Left hindlimb (tissue), 1 donor: ENCODE results near the gene ADGRD1.

Experiments used
- DNase-seq: peaks from one replicate; pipeline ENCODE4 v3.0.0-alpha.2; 2018

ADGRD1 gene

DNA sequence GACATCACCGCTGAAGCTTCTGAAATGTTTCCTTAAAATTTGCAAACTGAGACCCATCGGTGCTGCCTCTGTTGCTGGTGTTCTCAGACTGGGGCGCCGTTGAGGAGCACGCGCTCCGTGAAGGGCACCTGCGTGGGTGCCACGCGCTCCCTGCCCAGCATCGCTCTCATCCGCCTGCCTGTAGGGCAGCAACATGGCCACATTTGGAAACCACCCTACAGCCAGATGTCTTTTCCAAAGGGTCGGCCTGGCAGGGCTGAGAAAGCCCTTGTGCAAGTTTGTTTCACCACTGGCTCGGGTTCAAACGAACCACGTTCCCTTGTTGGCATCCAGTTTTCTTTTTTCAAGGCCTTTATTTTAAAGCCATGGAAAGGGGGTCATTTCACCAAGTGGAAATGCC, 13.9 kb downstream of the ADGRD1 start:
- no peak for DNase-seq

DNA sequence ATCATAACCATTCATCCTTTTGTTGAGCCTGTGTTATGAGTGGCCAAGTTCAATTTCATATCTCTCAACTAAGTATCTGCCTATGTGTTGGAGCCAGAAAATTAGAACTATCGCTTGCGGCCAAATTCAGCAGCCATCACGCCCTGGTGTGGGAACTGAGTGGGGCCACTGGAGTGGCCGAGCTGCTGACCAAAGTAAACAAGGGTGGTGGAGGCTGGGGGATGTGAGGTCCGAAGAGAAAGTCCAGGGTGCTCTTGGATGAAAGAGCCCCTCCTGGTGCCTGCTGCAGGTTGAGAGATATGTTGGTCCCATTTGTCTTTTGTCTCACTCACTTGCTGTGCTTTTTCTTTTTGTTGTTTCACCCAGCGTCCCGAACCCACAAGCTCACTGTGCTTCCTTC, 14.9 kb downstream of the ADGRD1 start:
- no peak for DNase-seq

DNA sequence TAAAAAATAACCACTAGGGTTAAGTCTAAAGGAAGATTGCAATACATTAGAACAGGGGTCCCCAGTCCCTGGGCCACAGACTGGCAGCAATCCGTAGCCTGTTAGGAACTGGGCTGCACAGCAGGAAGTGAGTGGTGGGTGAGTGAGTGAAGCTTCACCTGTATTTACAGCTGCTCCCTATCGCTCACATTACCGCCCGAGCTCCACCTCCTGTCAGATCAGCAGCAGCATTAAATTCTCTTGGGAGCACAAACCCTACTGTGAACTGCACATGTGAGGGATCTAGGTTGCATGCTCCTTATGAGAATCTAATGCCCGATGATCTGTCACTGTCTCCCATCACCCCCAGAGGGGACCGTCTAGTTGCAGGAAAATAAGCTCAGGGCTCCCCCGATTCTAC, 15.5 kb downstream of the ADGRD1 start:
- no peak for DNase-seq

DNA sequence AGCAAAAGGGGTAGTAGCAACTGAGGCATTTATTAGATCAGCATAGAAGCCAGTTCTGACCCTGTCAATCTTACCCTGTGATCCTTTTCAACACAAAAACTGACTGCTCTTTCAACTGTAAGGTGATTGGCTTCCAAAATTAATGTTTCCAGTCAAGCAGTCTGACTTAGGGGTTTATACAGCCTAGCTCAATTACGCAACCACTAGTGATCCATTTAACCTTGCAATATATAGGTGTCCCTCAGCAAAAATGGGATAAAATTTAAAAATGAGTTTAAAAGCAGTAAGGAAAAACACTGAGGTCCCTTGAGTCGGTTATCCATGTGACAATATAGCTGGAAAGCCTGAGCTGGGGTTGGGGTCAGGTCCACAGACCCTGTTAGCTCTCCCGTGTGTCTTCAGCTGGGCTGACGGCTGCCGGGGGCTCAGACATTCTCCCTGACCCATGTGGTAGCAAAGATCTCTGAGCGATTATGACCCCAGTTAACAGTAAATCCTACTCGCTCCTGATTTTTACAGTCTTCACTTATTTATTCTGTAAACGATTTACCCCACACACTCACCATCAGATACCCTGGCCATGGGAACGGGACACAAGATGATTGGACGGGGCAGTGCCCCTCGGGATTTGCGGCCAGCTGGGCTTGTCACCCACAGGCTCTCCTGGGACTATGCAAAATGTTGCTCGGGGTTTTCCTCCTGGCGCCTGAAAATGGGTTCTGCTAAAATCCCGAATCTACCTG, 16.6 kb downstream of the ADGRD1 start:
- no peak for DNase-seq

DNA sequence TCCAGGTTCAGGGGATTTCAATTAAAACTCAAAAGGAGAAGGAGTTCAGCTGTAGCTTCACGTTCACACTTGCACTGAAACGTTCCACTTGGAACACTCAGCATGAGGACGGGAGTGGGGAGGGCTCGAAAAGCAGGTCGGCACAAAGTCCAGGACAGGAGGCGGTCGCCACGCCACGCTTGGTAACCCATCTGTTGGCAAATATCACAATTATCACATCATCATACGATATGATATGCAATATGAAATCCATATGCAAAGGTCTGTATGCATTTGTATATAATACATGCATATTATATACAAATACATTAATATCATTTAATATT, 17.2 kb downstream of the ADGRD1 start:
- no peak for DNase-seq

DNA sequence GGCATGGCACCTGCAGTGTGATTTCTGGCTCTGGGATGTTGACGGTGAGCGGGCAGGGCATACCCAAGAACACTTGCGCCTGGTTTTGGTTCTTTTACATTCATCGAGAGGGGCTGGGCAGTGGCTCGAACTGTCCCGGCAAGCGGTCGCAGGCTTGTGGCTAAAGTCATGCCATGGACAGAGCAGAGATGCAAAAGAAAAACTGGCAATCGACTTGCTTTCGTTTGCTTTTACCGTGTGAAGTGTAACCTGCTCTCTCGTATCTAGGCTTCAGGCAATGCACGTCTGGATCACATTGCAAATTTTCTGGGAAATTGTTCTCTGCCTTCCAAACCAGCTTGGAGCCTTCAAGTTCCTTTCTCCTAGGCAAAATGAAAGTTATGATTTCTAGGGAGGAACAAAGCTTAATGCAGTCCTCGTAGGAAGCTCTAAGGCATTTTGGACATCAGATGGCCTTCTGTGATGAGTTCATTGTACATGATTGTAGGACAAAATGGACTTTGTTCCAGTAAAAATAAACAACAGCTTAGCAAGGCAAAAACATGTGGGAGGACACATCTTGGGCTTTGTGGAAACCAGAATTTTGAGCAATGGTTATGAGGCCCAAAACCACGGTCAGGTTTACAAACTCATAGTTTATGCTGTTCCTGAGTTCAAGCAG, 18.3 kb downstream of the ADGRD1 start:
- no peak for DNase-seq

DNA sequence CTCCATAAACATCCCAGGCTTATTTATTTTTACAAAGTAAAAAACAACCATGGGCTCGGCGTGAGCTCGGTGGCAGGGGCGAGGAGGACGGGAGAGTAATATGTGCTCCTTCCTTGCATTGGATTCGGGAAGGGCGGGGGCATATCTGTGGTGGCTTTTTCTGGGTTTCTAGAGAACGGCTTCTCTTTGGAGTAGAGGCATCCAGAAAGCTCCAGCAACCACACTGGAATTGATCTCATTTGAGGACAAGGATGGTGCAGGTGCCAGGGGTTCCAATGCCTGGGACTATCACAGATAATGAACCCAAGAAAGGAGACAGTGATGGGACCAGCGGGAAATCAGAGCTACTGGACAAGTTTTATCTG, 18.9 kb downstream of the ADGRD1 start:
- no peak for DNase-seq

DNA sequence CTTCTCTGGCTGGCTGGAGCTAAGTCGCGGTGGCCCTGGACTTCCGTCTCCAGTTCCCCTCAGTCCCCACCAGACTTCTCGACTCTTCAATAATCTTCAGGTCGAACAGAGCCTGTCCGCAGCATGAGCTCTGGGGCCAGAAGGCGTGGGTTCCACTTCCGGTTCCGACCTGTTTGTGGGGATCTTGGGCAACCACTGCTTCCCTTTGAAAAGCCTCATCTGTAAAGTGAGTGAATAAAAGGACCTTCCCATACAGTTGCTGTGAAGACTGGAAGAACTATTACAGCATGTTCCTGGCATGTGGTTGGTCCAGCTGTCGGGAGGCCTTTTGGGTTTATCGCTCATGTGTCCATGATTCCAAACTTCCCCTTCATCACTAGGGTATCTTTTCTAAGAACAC, 19.4 kb downstream of the ADGRD1 start:
- no peak for DNase-seq

DNA sequence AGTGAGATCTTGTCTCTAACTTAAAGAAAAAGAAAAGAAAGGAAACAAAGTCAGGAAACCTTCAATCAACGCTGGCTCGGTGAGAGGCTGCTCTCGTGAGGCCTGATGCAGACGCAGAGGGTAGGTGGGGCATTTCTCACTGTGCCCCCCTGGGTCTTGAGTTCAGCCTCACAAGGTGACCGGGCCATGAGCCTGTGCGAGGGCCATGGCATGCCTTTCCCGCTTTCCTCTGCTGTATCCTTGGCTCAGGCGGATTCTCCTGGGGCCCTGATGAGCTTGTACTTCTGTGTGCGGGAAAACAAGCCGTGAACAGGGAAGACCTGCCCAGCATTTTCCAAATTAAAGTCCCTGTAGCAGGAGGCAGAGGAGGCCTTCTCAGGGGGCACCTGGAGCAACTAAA, 20.2 kb downstream of the ADGRD1 start:
- no peak for DNase-seq

DNA sequence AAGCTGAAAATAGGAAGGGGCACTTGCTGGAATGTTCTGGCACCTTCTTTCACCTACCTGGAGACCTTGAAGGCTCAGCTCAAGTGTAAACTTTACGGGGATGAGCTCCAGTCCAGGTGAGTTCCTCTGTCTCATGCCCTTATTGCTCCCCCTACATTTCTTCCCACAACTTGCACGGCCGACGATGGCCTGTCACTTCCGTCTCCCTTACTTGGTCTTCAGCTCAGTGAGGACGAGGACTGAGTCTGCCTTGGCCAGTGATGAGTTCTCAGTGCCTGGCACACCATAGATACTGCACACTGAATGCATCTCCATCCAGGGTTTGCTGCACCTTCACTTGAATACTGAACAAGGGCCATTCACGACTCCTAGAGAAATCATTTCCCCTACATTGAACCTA, 21.4 kb downstream of the ADGRD1 start:
- no peak for DNase-seq

DNA sequence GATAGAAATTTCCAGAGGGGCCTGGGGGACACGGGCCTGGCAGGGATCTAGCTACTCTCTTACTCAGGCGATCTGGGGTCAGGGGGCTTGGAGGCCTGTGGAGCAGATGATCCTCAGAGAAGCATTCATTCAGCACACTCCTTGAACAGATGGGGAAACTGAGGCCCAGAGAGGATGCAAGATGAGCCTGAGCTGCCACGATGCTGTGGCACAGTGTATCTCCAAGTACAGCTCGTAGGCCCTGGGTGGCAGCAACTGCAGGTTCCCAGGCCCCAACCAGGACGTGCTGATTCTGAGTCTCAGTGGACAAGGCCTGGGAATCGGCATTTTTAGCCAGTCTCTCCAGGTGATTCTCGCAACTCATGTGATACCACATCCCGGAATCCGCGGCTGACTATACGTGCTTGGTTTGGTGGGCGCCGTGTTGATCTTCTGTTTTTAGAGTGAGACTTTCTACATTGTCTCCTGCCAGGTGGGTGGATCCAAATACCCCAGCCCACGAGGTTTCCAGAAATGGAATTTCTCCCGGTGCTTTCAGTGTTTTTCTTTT, 22.5 kb downstream of the ADGRD1 start:
- DNase-seq: no peak

DNA sequence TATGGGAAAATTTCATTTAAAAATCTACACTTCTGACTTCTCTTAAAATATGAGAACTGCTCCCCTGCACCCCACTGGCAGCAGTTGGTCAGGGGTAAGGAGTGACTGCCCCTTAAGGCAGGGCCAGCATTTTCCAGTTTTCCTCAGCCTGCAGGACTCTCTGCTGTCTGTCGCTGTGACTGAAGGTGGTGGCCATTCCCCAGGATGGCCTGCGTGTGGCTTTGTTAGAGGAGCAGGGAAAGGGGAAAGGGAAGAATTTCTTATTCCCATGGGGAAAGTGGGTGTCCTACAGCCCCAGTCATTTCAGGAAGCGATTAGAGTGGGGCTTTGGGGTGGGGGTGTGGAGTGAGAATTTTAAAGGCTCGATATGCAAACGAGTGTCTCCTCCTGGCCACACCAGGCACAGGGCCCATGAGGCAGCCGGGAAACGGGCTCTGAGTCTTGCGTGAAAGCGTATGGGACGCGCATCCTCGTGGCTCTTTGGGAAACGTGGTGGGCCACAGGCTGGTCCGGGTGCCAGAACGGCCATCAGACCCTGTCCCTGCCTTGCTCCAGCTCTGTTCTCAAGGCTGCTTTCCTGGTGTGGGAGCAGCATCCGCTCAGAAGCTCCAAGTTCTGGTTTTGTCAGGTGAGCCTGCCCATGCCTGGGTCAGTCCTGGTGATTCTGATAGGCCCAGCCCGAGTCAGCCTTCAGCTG, 23.5 kb downstream of the ADGRD1 start:
- no peak for DNase-seq

DNA sequence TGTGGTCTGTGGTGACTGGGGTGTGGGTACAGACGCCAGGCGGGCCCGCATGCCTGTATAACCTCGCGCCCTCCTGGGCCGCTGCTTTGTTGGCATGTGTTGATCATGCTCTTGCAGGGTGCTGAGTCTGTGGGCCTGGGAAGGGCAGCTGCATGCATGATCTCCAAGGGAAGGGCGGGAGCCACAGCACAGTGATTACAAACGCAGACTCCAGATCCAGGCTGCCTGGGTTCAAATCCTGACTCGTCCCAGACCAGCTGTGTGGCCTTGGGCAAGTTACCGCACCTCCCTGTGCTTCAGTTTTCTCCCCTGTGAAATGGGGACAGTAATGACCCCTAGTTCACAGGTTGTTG, 24.0 kb downstream of the ADGRD1 start:
- no peak for DNase-seq

DNA sequence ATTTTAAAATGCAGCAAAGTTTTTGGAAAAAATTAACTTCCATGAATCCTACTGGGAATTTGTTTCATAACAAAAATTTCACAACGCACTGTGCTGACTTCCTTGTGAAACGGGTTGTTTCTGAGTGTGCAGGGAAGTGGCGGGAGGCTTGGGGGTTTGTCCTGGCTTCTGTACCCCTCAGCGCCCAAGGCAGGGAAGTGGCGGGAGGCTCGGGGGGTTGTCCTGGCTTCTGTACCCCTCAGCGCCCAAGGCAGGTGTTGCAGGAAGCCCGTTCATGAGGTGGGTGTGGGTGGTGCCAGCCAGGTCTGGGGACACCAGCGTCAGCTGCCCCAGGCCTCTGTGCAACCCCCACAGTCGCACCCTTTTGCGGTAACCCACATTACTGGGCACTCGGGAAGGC, 25.1 kb downstream of the ADGRD1 start:
- no peak for DNase-seq

DNA sequence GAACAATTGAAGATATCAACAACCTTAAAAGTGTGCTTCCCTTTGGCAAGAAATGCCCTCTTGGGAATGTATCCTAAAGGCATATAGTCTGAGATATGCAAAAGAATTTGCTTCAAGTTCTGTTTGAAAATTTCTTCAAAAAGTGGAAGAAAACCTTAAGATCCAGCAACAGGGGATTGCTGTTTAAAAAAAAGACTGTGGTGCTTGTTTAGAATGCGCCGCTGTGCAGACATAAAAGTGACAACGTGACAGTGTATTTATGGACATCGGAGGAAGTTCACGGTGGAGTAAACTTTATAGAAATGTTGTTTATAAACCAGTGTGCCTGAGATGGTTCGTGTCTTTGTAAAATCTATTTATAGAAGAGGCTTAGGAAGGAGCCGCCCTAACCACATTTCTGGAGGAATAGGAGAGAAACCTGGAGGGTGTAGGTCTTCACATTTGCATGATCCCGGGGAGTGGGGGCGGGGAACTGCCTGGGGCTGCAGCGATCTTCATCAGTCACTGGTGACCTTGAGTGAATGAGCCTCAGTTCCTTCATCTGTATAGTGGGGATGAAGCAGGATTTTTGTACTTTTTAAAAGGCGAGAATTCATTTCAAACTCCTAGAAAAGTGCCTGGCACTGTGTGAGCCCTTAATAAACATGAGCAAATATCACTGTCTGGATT, 27.5 kb downstream of the ADGRD1 start:
- DNase-seq: no peak

DNA sequence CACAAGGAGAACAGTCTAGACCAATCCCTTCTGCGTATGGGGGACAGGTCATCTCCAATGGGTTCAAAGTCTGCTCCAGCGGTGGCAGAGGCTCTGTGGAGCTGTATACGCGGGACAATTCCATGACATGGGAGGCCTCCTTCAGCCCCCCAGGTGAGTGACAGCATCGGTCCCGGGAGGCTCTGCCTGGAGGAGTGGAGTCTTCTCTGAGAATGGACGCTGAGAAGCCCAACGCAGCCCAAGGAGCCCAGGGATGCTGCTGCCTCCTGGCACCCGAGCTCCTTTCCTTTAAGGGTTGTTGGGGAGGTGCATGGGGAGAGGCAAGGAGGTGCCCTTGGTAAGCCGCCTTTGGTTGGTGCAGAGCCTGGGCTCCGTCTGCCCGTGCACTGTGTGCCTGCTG, 28.2 kb downstream of the ADGRD1 start:
- no peak for DNase-seq

DNA sequence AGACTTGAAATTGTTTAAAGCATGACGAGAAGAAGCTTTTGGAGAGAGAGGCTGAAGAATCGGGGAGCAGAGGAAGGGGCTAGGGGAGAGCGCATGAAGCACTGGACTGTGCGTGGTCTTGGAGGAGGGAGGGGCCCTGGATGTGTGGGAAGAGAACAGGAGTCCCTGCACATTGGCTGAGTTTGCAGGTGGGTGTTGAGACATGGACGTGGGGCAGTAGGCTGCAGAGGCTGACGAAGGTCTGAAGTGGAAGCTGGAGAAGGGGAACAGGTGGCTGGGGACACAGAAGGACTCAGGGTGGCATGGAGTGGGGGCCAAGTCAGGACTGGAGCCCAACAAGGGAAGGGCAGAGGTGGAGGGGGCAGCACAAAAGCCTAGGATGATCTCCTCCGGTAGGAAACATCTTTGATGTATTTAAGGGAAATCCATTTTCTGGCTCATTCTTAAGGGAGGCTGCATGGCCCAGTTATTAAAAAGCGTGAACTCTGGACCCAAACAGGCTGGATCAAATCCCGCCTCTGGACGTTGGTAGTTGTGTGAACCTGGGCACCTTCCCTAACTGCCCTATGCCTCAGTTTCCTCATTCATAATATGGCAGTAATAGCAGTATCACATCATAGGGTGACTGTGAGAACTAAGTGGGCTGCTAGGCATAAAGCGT, 29.0 kb downstream of the ADGRD1 start:
- DNase-seq: no peak

DNA sequence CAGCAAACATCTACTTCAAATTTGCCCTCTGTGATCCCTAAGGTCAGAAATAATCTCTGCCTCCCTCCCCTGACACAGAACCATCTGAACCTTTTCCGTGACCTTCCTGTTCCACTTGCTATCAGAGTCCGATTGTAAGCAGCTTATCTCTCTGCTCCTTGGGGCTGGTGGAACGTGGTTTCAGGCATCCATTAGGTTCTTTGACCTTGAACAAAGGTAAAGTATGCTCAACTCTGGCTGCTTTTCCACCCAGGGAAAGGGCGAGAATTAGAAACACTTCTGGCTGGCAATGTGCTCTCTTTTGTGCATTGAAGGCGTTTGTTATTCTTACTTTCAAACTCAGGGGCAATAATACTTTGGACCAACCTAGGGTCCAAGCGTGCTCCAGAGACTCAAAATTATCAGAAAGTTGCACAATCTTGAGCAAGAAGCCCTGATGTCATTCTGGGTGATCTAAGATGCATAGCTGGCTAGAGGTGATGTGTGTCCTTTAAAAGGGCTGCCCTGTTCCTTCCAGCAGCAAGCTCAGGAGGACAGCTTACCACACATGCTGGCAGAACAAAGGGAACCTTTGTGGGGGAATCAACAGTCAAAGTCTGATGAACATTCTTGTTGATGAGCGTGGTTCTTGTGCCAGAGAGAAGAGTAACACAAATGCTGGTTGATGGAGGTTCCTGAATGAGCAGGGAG, 29.8 kb downstream of the ADGRD1 start:
- no peak for DNase-seq

DNA sequence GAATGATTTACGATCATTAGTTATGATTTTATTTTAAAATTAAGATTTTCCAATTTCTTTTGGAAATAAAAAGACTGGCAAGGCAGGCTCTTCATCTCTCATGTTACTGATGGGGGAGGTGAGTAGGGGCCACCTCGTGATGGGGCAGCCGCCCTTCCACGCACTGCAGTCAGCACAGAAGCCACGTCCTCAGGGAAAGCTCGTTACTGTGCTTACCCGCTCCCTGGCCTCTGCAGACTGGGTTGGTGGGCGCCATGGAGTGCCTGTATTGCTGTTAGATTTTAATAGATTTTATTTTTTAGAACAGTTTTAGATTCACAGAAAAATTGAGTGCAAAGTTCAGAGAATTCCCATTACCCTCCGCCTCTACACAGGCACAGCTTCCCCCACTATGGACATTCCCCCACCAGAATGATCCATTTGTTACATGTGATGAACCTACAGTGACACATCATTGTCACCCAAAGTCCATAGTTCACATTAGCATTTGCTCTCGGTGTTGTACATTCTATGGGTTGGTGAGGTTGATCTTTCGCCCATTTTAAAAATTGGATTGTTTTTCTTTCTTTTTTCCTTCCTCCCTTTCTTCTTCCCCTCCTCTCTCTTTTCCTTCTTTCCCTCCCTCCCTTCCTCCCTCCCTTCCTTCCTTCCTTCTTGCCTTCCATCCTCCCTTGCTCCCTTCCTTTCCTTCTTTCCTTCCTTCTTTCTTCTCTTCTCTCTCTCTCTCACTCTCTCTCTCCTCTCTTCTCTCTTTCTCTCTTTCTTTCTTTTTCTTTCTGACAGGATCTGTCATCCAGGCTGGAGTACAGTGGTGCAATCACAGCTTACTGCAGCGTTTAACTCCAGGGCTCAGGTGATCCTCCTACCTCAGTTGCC, 30.7 kb downstream of the ADGRD1 start:
- DNase-seq: no peak

DNA sequence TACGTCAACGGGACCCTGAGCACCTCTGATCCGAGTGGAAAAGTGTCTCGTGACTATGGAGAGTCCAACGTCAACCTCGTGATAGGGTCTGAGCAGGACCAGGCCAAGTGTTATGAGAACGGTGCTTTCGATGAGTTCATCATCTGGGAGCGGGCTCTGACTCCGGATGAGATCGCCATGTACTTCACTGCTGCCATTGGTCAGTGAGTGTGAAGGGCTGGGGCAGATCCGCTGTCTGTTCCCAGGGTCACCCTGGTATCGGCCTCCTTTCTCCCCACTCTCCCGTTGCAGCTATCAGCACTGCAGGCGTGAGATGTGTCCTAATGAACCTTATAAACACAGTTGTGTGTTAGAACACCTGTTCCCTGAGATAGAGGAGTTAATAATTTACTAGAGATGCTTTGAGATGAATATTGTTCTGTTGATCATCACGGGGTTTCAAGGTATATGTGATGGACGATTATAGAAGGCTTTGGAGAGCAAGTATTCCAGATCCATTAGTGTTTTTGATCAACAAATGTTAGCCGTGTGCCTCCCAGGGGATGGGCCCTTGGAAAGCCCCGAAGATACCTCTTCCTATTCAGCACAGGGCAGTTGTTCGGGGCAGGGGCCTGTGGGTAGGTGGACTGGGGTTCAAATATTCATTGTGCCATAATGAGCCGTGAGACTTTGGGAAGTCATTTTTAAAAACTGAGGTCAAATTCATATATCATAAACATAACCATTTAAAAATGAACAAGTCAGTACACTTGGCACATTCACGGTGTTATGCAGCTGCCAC, 33.6 kb downstream of the ADGRD1 start:
- no peak for DNase-seq

DNA sequence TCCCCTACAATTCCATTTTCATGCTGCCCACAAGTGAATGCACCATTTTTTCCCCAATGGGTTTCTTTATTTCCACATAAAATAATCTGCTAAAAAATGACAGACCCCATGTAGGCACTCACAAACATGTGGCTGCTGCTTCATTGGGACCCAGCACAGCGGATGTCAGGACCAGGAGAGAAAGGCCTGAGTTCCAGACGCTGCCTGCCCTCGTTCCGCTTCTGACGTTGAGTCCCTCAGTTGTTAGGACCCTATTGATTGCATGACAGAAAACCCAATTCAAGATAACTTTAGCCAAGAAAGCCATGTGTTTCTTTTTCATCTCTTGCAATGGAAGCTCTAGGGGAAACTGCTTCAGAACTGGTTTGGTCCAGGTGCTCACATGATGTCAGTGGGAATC, 34.6 kb downstream of the ADGRD1 start:
- DNase-seq: no peak
